ES-I3 (cell line): Measurements from ENCODE around the gene FGF5.

ENCODE experiments used
- H3K36me3 ChIP-seq: 2 replicates; pipeline ENCODE4 v1.6.1; 2013; ENCODE audit warnings: mild to moderate bottlenecking, low read length, control low read depth, moderate library complexity; ENCODE audit not compliant: insufficient read depth
- H3K4me1 ChIP-seq: 2 replicates; pipeline ENCODE4 v1.6.1; 2013; ENCODE audit warnings: mild to moderate bottlenecking, control low read depth, low read length; ENCODE audit not compliant: insufficient read depth
- H3K9ac ChIP-seq: 2 replicates; pipeline ENCODE4 v1.6.1; 2013; ENCODE audit warnings: low read depth, mild to moderate bottlenecking, low read length, moderate library complexity
- H3K9me3 ChIP-seq: 2 replicates; pipeline ENCODE4 v1.6.1; 2013; ENCODE audit warnings: mild to moderate bottlenecking, low read length, moderate library complexity; ENCODE audit not compliant: control insufficient read depth, insufficient read depth

FGF5 gene

GRCh38 chr4:80321341-80321740 is 54.9 kb downstream of the FGF5 start:
- Histone ChIP-seq H3K4me1 (no peaks in the 10 kb centered on the region), H3K9me3 (no peaks in the 10 kb centered on the region), H3K36me3 (no peaks in the 10 kb centered on the region), H3K9ac (no peak overlapping the region)

- Histone ChIP-seq H3K9ac (no peak overlapping the region), H3K9me3 (no peaks in the 10 kb centered on the region), H3K4me1 (no peaks in the 10 kb centered on the region), H3K36me3 (no peaks in the 10 kb centered on the region)
These were observed 55.3 kb downstream of the FGF5 start for GRCh38 chr4:80321776-80322175.

- Histone ChIP-seq H3K36me3 (no peaks in the 10 kb centered on the region), H3K4me1 (no peaks in the 10 kb centered on the region), H3K9me3 (no peaks in the 10 kb centered on the region), H3K9ac (no peak overlapping the region)
These were observed 56.3 kb downstream of the FGF5 start for GRCh38 chr4:80322716-80323115.

GRCh38 chr4:80324171-80324570 is 57.7 kb downstream of the FGF5 start:
- no peaks in the 10 kb centered on the region for H3K9me3 ChIP-seq
- no peaks in the 10 kb centered on the region for H3K4me1 ChIP-seq
- no peaks in the 10 kb centered on the region for H3K36me3 ChIP-seq
- no peak overlapping the region for H3K9ac ChIP-seq

GRCh38 chr4:80331693-80332092 is 65.2 kb downstream of the FGF5 start:
- H3K36me3 ChIP-seq: no peaks in the 10 kb centered on the region
- no peaks in the 10 kb centered on the region for H3K9me3 ChIP-seq
- no peaks in the 10 kb centered on the region for H3K4me1 ChIP-seq
- no peak overlapping the region for H3K9ac ChIP-seq

- H3K4me1 ChIP-seq: no peaks in the 10 kb centered on the region
- H3K9ac ChIP-seq: no peak overlapping the region
- no peaks in the 10 kb centered on the region for H3K36me3 ChIP-seq
- H3K9me3 ChIP-seq: no peaks in the 10 kb centered on the region
These were observed 66.7 kb downstream of the FGF5 start for GRCh38 chr4:80333121-80333520.

- Histone ChIP-seq H3K9me3 (no peaks in the 10 kb centered on the region), H3K4me1 (no peaks in the 10 kb centered on the region)
These were observed 68.1 kb downstream of the FGF5 start for GRCh38 chr4:80334568-80334967.

GRCh38 chr4:80335226-80335553 is 68.7 kb downstream of the FGF5 start:
- Histone ChIP-seq H3K9me3 (no peaks in the 10 kb centered on the region), H3K36me3 (no peaks in the 10 kb centered on the region), H3K4me1 (no peaks in the 10 kb centered on the region), H3K9ac (peak overlapping the region; percentile 32; the same call in 1 of the 2 replicates)

More at GRCh38 chr4:80334568-80334967, 68.1 kb downstream of the FGF5 start:
- Histone ChIP-seq H3K9ac (no peak overlapping the region), H3K36me3 (no peaks in the 10 kb centered on the region)

GRCh38 chr4:80335554-80336358 is 69.3 kb downstream of the FGF5 start, which contains the start of gene CFAP299:
Gene CFAP299, plus strand, starts transcription at chr4:80335730.
- no peaks in the 10 kb centered on the region for H3K36me3 ChIP-seq
- H3K9ac ChIP-seq: peak within 1 kb of the TSS; percentile 32; the same call in 1 of the 2 replicates
- H3K4me1 ChIP-seq: no peaks in the 10 kb centered on the region
- H3K9me3 ChIP-seq: no peaks in the 10 kb centered on the region

- Histone ChIP-seq H3K4me1 (no peaks in the 10 kb centered on the region), H3K36me3 (no peaks in the 10 kb centered on the region), H3K9me3 (no peaks in the 10 kb centered on the region), H3K9ac (no peak overlapping the region)
These were observed 70.1 kb downstream of the FGF5 start for GRCh38 chr4:80336582-80336981.

- Histone ChIP-seq H3K9me3 (no peaks in the 10 kb centered on the region), H3K36me3 (no peaks in the 10 kb centered on the region), H3K9ac (no peak overlapping the region), H3K4me1 (no peaks in the 10 kb centered on the region)
These were observed 73.6 kb downstream of the FGF5 start for GRCh38 chr4:80340036-80340435.
